H9 (cell line): Measurements from ENCODE around the gene MPG. TPM values are rescaled to one million over a fixed set of nuclear protein-coding genes. Genes with fewer than 3 reads are reported as not detected.

Experiments used
- DNase-seq: peaks from one replicate; pipeline ENCODE4 v3.0.0-alpha.2; 2017
- H2AFZ ChIP-seq: one replicate; pipeline ENCODE4 v1.6.1; 2013; ENCODE audit warnings: mild to moderate bottlenecking, low read length, control low read depth, moderate library complexity
- H2AK5ac ChIP-seq: 2 replicates; pipeline ENCODE4 v1.6.1; 2013; ENCODE audit warnings: low read length, control low read depth, mixed read lengths; ENCODE audit not compliant: insufficient read length
- H2BK120ac ChIP-seq: one replicate; pipeline ENCODE4 v1.6.1; 2013; ENCODE audit warnings: low read depth, mild to moderate bottlenecking, low read length, control low read depth, inconsistent platforms; ENCODE audit not compliant: poor library complexity, severe bottlenecking
- H2BK12ac ChIP-seq: 2 replicates; pipeline ENCODE4 v1.6.1; 2013; ENCODE audit warnings: low read length, control low read depth, mixed read lengths, low read depth; ENCODE audit not compliant: insufficient read length
- H2BK15ac ChIP-seq: 2 replicates; pipeline ENCODE4 v1.6.1; 2013; ENCODE audit warnings: low read depth, low read length, control low read depth
- H2BK20ac ChIP-seq: one replicate; pipeline ENCODE4 v1.6.1; 2013; ENCODE audit warnings: low read depth, mild to moderate bottlenecking, low read length, control low read depth, inconsistent platforms; ENCODE audit not compliant: poor library complexity, severe bottlenecking
- H2BK5ac ChIP-seq: 2 replicates; pipeline ENCODE4 v1.6.1; 2013; ENCODE audit warnings: low read length, control low read depth, mixed read lengths; ENCODE audit not compliant: insufficient read length
- H3K14ac ChIP-seq: 2 replicates; pipeline ENCODE4 v1.6.1; 2013; ENCODE audit warnings: low read length, control low read depth; ENCODE audit not compliant: insufficient read depth
- H3K18ac ChIP-seq: 2 replicates; pipeline ENCODE4 v1.6.1; 2013; ENCODE audit warnings: low read depth, mild to moderate bottlenecking, mixed read lengths, low read length, control low read depth; ENCODE audit not compliant: insufficient read length
- H3K23ac ChIP-seq: 2 replicates; pipeline ENCODE4 v1.6.1; 2013; ENCODE audit warnings: low read length, control low read depth, mixed read lengths, low read depth; ENCODE audit not compliant: insufficient read length
- H3K23me2 ChIP-seq: 2 replicates; pipeline ENCODE4 v1.6.1; 2013; ENCODE audit warnings: low read depth, mild to moderate bottlenecking, mixed read lengths, low read length, control low read depth; ENCODE audit not compliant: insufficient read length, poor library complexity, severe bottlenecking
- H3K27ac ChIP-seq: 2 replicates; pipeline ENCODE4 v1.5.1; 2013; ENCODE audit warnings: low read length, control low read depth, mixed read lengths, low read depth; ENCODE audit not compliant: insufficient read length
- H3K27me3 ChIP-seq: 2 replicates; pipeline ENCODE4 v1.6.1; 2013; ENCODE audit warnings: low read length, control low read depth, inconsistent platforms; ENCODE audit not compliant: insufficient read depth
- H3K4ac ChIP-seq: 2 replicates; pipeline ENCODE4 v1.6.1; 2013; ENCODE audit warnings: low read depth, mild to moderate bottlenecking, control low read depth, inconsistent platforms, low read length, moderate library complexity
- H3K4me1 ChIP-seq: 2 replicates; pipeline ENCODE4 v1.6.1; 2013; ENCODE audit warnings: low read length, control low read depth, inconsistent platforms; ENCODE audit not compliant: insufficient read depth
- H3K4me2 ChIP-seq: 2 replicates; pipeline ENCODE4 v1.6.1; 2013; ENCODE audit warnings: low read length, control low read depth, mixed read lengths; ENCODE audit not compliant: insufficient read length, insufficient read depth
- H3K56ac ChIP-seq: 2 replicates; pipeline ENCODE4 v1.6.1; 2013; ENCODE audit warnings: low read depth, mild to moderate bottlenecking, mixed read lengths, low read length, control low read depth; ENCODE audit not compliant: insufficient read length
- H3K79me1 ChIP-seq: 2 replicates; pipeline ENCODE4 v1.6.1; 2013; ENCODE audit warnings: low read depth, mild to moderate bottlenecking, moderate library complexity, low read length, control low read depth, inconsistent platforms; ENCODE audit not compliant: insufficient read depth, poor library complexity, severe bottlenecking
- H3K79me2 ChIP-seq: 2 replicates; pipeline ENCODE4 v1.6.1; 2013; ENCODE audit warnings: low read length, control low read depth, inconsistent platforms; ENCODE audit not compliant: insufficient read depth
- H3K9ac ChIP-seq: 2 replicates; pipeline ENCODE4 v1.6.1; 2013; ENCODE audit warnings: low read length, control low read depth, mixed read lengths; ENCODE audit not compliant: insufficient read length; ENCODE audit errors: extremely low read depth
- H3K9me3 ChIP-seq: one replicate; pipeline ENCODE4 v1.6.1; 2013; ENCODE audit warnings: low read depth, low read length, inconsistent platforms; ENCODE audit not compliant: control insufficient read depth
- H3T11ph ChIP-seq: one replicate; pipeline ENCODE4 v1.6.1; 2013; ENCODE audit warnings: mild to moderate bottlenecking, low read length, control low read depth, inconsistent platforms
- H4K20me1 ChIP-seq: one replicate; pipeline ENCODE4 v1.6.1; 2013; ENCODE audit not compliant: control insufficient read depth, insufficient read length, insufficient read depth
- H4K5ac ChIP-seq: 2 replicates; pipeline ENCODE4 v1.6.1; 2013; ENCODE audit warnings: low read depth, mild to moderate bottlenecking, mixed read lengths, low read length, control low read depth; ENCODE audit not compliant: insufficient read length
- H4K8ac ChIP-seq: replicated peaks from 2 replicates; pipeline ENCODE4 v1.6.1; 2013; ENCODE audit warnings: low read length, control low read depth, mixed read lengths, low read depth; ENCODE audit not compliant: insufficient read length
- H4K91ac ChIP-seq: 2 replicates; pipeline ENCODE4 v1.6.1; 2013; ENCODE audit warnings: low read depth, mild to moderate bottlenecking, moderate library complexity, mixed read lengths, low read length, control low read depth; ENCODE audit not compliant: insufficient read length
- H3K27ac Mint-ChIP-seq, 3 experiments: 2 replicates in 2 of 3; 3 replicates in 1 of 3; pipeline ENCODE4 v1.8.0; 2020 to 2021; ENCODE audit warnings: mixed read lengths in 3 of 3, mild to moderate bottlenecking in 1 of 3, moderate library complexity in 1 of 3
- H3K27me3 Mint-ChIP-seq: 2 replicates; pipeline ENCODE4 v1.8.0; 2021; ENCODE audit warnings: low read depth, mild to moderate bottlenecking, moderate library complexity, mixed read lengths
- H3K36me3 Mint-ChIP-seq, 3 experiments: 2 replicates in 2 of 3; 3 replicates in 1 of 3; pipeline ENCODE4 v1.8.0; 2020 to 2021; ENCODE audit warnings: low read depth in 3 of 3, mixed read lengths in 3 of 3; ENCODE audit not compliant: insufficient read depth in 1 of 3
- H3K4me1 Mint-ChIP-seq, 2 experiments: 2 replicates each; pipeline ENCODE4 v1.8.0; 2020; ENCODE audit warnings: mixed read lengths in 2 of 2
- H3K4me3 Mint-ChIP-seq, 2 experiments: 2 replicates in 1 of 2; 3 replicates in 1 of 2; pipeline ENCODE4 v1.8.0; 2020 to 2021; ENCODE audit warnings: mild to moderate bottlenecking in 2 of 2, mixed read lengths in 2 of 2, moderate library complexity in 1 of 2
- H3K9me3 Mint-ChIP-seq, 2 experiments: 2 replicates in 1 of 2; 3 replicates in 1 of 2; pipeline ENCODE4 v1.8.0; 2020; ENCODE audit warnings: mild to moderate bottlenecking in 2 of 2, mixed read lengths in 2 of 2, moderate library complexity in 1 of 2
- CTCF ChIP-seq: fragments of 200-600 bp; sonication (generic); conservative IDR thresholded peaks from 3 replicates; pipeline ENCODE4 v1.8.0; 2021; ENCODE audit warnings: antibody characterized with exemption, mild to moderate bottlenecking
- WGBS: extraction: QIAGEN DNeasy Blood & Tissue Kit; methylation state at CpG from one replicate; pipeline ENCODE4 v1.1.7; 2013; ENCODE audit warnings: missing lambda C conversion rate, low lambda C conversion rate, mixed read lengths; ENCODE audit not compliant: insufficient read length; ENCODE audit errors: extremely low coverage; 5-methylcytosine and 5-hydroxymethylcytosine counted together
- total RNA-seq: library from RNA; stranded (reverse); gene quantifications from 2 replicates; pipeline ENCODE4 v1.2.1, GENCODE V29; 2021

MPG gene
- total RNA-seq, 1 experiment from 2014 or later: 39.1 TPM

GRCh38 chr16:101586-101985 lies 23.6 kb downstream of the MPG start:
- Mint-ChIP-seq H3K27ac (peak overlapping the region in 2 of 3 experiments; percentile 53 to 68; a peak in 5 of 7 replicates), H3K4me1 (peaks cover under 1% of the 10 kb centered on the region in 2 experiments; a peak in 3 of 4 replicates), H3K27me3 (no peaks in the 10 kb centered on the region), H3K36me3 (peaks cover 2 to 32% (median 5%) of the 10 kb centered on the region in 3 experiments; a peak in 4 of 7 replicates), H3K4me3 (no peak overlapping the region; a peak in 1 of 5 replicates), H3K9me3 (no peaks in the 10 kb centered on the region; a peak in 1 of 5 replicates)
- Histone ChIP-seq H3K4me2 (no peak overlapping the region), H3K79me1 (no peaks in the 10 kb centered on the region), H3K14ac (no peak overlapping the region), H2BK120ac (no peak overlapping the region), H3K79me2 (no peaks in the 10 kb centered on the region), H3K4ac (no peak overlapping the region), H4K8ac (no peak overlapping the region), H3K27ac (no peak overlapping the region), H3K18ac (no peak overlapping the region), H4K20me1 (no peaks in the 10 kb centered on the region), H2BK15ac (no peak overlapping the region), H4K91ac (no peak overlapping the region), H3K23ac (no peak overlapping the region), H3K9ac (no peak overlapping the region), H2BK5ac (no peak overlapping the region), H3K9me3 (no peaks in the 10 kb centered on the region), H2AFZ (no peak overlapping the region), H3K4me1 (no peaks in the 10 kb centered on the region), H3K27me3 (no peaks in the 10 kb centered on the region), H2BK20ac (no peak overlapping the region), H4K5ac (no peak overlapping the region), H3K56ac (no peak overlapping the region), H3K23me2 (no peaks in the 10 kb centered on the region), H3T11ph (no peak overlapping the region), H2AK5ac (no peak overlapping the region), H2BK12ac (no peak overlapping the region)
- no peak for TF ChIP-seq CTCF
- WGBS: no CpG with 5 or more reads among the region's 6 CpGs
- DNase-seq: no peak
